ENCODE data around the gene DDX20. TPM values are rescaled to one million over a fixed set of nuclear protein-coding genes. Genes with fewer than 3 reads are reported as not detected.

Gene DDX20
- total and polyA plus RNA-seq, 2 of the 8 experiments (the other 6 are each of a cell fraction or from before 2014, with no cell fraction given), result 7.5 to 24.7 TPM

GRCh38 chr1:111725192-111725591, 30.5 kb upstream of the DDX20 start:
- FAIRE-seq, result no peak
- H3K9me3 ChIP-seq (ENCODE audit: insufficient read depth in 2 of 2, low read depth in 1 of 2, low read length in 1 of 2), result no peaks in the 10 kb centered on the region
- no peak overlapping the region for H3K4ac ChIP-seq (replicated peaks; ENCODE audit: insufficient read length, low read depth, low read length)
- no peak overlapping the region for H2BK12ac ChIP-seq (ENCODE audit: low read depth, low read length)
- no peaks in the 10 kb centered on the region; the same call in none of the 2 replicates for H3K23me2 ChIP-seq (ENCODE audit: low read depth, low read length)
- 0 out of 2 replicates have a peak overlapping the region, but pooled peaks have one; percentile 17 for H2BK5ac ChIP-seq (ENCODE audit: low read depth, low read length)
- peaks cover 2 to 26% (median 14%) of the 10 kb centered on the region in 4 experiments for H3K4me1 ChIP-seq (replicated peaks in 1 of 4; ENCODE audit: control insufficient read depth in 3 of 4, insufficient read depth in 4 of 4, low read length in 3 of 4)
- H3K14ac ChIP-seq (ENCODE audit: insufficient read length), result no peak overlapping the region
- no peak overlapping the region for H2BK120ac ChIP-seq (replicated peaks; ENCODE audit: low read depth, low read length)
- no peak overlapping the region for H4K91ac ChIP-seq (replicated peaks; ENCODE audit: insufficient read length, low read length)
- no peak overlapping the region for H3K27ac ChIP-seq (ENCODE audit: low read depth, low read length)
- ChIA-PET CTCF (ENCODE audit: partially characterized antibody) (interaction anchor here (40.4 to 42.0 kb wide), 2 partner anchors 4 to 19 kb away, joined by 1070 read pairs; partner anchors contain the start of genes DDX20 and INKA2), POLR2A (ENCODE audit: partially characterized antibody) (interaction anchor here (1.0 to 18.0 kb wide), 4 partner anchors 12 to 30 kb away, joined by 3 to 343 read pairs (median 8); partner anchors contain the start of gene INKA2)
- peak in 1 of 2 experiments; percentile 53 for DNase-seq (ENCODE audit: low read depth in 1 of 2, low spot score in 2 of 2)
- no peak overlapping the region for H3K4me3 ChIP-seq (ENCODE audit: extremely low read depth in 1 of 4, insufficient read depth in 2 of 4, low read depth in 3 of 4, low read length in 4 of 4)
- H4K8ac ChIP-seq (ENCODE audit: extremely low read depth, insufficient read depth, low read length), result no peak overlapping the region
- 59% methylated on average over 5 of the region's 5 CpGs; no CpG with 5 or more reads in 1 of the 2 experiments for WGBS, 2 experiments (ENCODE audit: extremely low coverage in 1 of 2, insufficient coverage in 1 of 2, insufficient read length in 1 of 2, insufficient replicate concordance in 2 of 2, low coverage in 1 of 2, low lambda C conversion rate in 2 of 2, missing lambda C conversion rate in 1 of 2)
- H4K20me1 ChIP-seq (replicated peaks in 1 of 2; ENCODE audit: control insufficient read depth in 1 of 2, insufficient read depth in 2 of 2, low read length in 2 of 2), result peaks cover 3 to 5% of the 10 kb centered on the region in 2 experiments
- H3K9ac ChIP-seq (replicated peaks in 1 of 4; ENCODE audit: extremely low read depth in 1 of 4, low read depth in 3 of 4, low read length in 3 of 4), result no peak overlapping the region
- peaks cover 0 to 3% (median 0%) of the 10 kb centered on the region in 4 experiments; a peak in 3 of 8 replicates for H3K36me3 ChIP-seq (ENCODE audit: control insufficient read depth in 2 of 4, insufficient read depth in 4 of 4, low read length in 3 of 4)
- H3K79me1 ChIP-seq (ENCODE audit: low read depth, low read length), result peaks cover 9% of the 10 kb centered on the region
- H2AK5ac ChIP-seq (ENCODE audit: low read depth, low read length), result no peak overlapping the region
- no peak overlapping the region for H2AFZ ChIP-seq (ENCODE audit: low read length)
- no peak overlapping the region for H3K23ac ChIP-seq (ENCODE audit: insufficient read length)
- no peak overlapping the region for H2BK20ac ChIP-seq (ENCODE audit: low read length)
- no peak overlapping the region; a peak in 1 of 4 replicates for H3K4me2 ChIP-seq (ENCODE audit: insufficient read depth in 1 of 2, low read depth in 2 of 2, low read length in 2 of 2)
- no peak overlapping the region for H3K18ac ChIP-seq (ENCODE audit: extremely low read depth, low read length)
- no peak overlapping the region for H2BK15ac ChIP-seq (ENCODE audit: low read length)
- H3K56ac ChIP-seq (replicated peaks; ENCODE audit: insufficient read length, low read depth, low read length), result no peak overlapping the region
- H3K27me3 ChIP-seq (replicated peaks in 1 of 4; ENCODE audit: control insufficient read depth in 3 of 4, extremely low read depth in 1 of 4, insufficient read depth in 3 of 4, low read length in 3 of 4), result no peaks in the 10 kb centered on the region; a peak in 1 of 7 replicates
- H3K79me2 ChIP-seq (ENCODE audit: control insufficient read depth in 1 of 2, insufficient read depth in 2 of 2, low read length in 2 of 2), result peaks cover 0 to 8% of the 10 kb centered on the region in 2 experiments; a peak in 1 of 4 replicates
- no peak for TF ChIP-seq RBBP5 (IDR thresholded peaks at IDR 0.05; ENCODE audit: borderline replicate concordance, low read depth, low read length)
- TF ChIP-seq ATF3 (IDR thresholded peaks at IDR 0.05; ENCODE audit: insufficient read depth, low read depth, low read length), result no peak
- no peak for TF ChIP-seq JUN (IDR thresholded peaks at IDR 0.05; ENCODE audit: low read depth, low read length)
- TF ChIP-seq CBX5 (IDR thresholded peaks at IDR 0.05; ENCODE audit: low read depth, low read length), result no peak
- TF ChIP-seq TAF1 (IDR thresholded peaks at IDR 0.05; ENCODE audit: low read depth, low read length), result no peak
- TF ChIP-seq MAX (IDR thresholded peaks at IDR 0.05), result peak; percentile 41; the same call in 1 of the 2 replicates
- no peak overlapping the region for H4K5ac ChIP-seq (ENCODE audit: insufficient read length, low read depth, low read length)
